SU-DHL-6 (cell line): ENCODE results near the gene BICDL2.

Experiments used
- H2AFZ ChIP-seq: fragments of 200-600 bp; sonication (generic); 2 replicates; pipeline ENCODE4 v1.6.1; 2014; ENCODE audit warnings: low read depth, mild to moderate bottlenecking, moderate library complexity, mixed read lengths, antibody characterized with exemption, low read length; ENCODE audit not compliant: severe bottlenecking
- H3F3A ChIP-seq: fragments of 200-600 bp; shearing (Covaris generic); 2 replicates; pipeline ENCODE4 v1.6.0; 2016; ENCODE audit warnings: antibody characterized with exemption, mild to moderate bottlenecking; ENCODE audit not compliant: insufficient read depth
- H3K27ac ChIP-seq: fragments of 200-600 bp; sonication (generic); 2 replicates; pipeline ENCODE4 v1.5.1; 2016; ENCODE audit warnings: low read depth, mild to moderate bottlenecking, low read length, moderate library complexity, mixed read lengths
- H3K27me3 ChIP-seq: fragments of 200-600 bp; sonication (generic), shearing (Covaris generic); 2 replicates; pipeline ENCODE4 v1.6.0; 2014; ENCODE audit warnings: mild to moderate bottlenecking, low read length
- H3K36me3 ChIP-seq: fragments of 200-600 bp; sonication (generic); 2 replicates; pipeline ENCODE4 v1.6.1; 2014; ENCODE audit warnings: mild to moderate bottlenecking, low read length, mixed read lengths
- H3K4me2 ChIP-seq: fragments of 300-600, 200-600 bp; shearing (Covaris generic), sonication (generic); 2 replicates; pipeline ENCODE4 v1.6.0; 2014; ENCODE audit warnings: low read length, low read depth, mild to moderate bottlenecking; ENCODE audit not compliant: poor library complexity, severe bottlenecking
- H3K4me3 ChIP-seq: fragments of 200-600 bp; sonication (generic); 2 replicates; pipeline ENCODE4 v1.5.1; 2014; ENCODE audit warnings: antibody characterized with exemption, low read length, mild to moderate bottlenecking, mixed read lengths; ENCODE audit not compliant: insufficient read depth, poor library complexity, severe bottlenecking
- H3K79me2 ChIP-seq: fragments of 200-600 bp; sonication (generic); 2 replicates; pipeline ENCODE4 v1.6.1; 2014; ENCODE audit warnings: mild to moderate bottlenecking, low read length, moderate library complexity; ENCODE audit not compliant: insufficient read depth
- H3K9ac ChIP-seq: fragments of 200-600 bp; sonication (generic); 2 replicates; pipeline ENCODE4 v1.7.0; 2014; ENCODE audit warnings: mild to moderate bottlenecking, low read length
- H3K9me2 ChIP-seq: fragments of 200-600 bp; sonication (generic); replicated peaks from 2 replicates; pipeline ENCODE4 v1.6.1; 2014; ENCODE audit warnings: low read length; ENCODE audit not compliant: insufficient read depth
- H3K9me3 ChIP-seq: fragments of 200-600 bp; sonication (generic); 2 replicates; pipeline ENCODE4 v1.6.1; 2014; ENCODE audit warnings: low read length, mixed read lengths; ENCODE audit not compliant: insufficient read depth
- H4K20me1 ChIP-seq: fragments of 200-600 bp; sonication (generic); 2 replicates; pipeline ENCODE4 v1.6.1; 2014; ENCODE audit warnings: low read depth, mild to moderate bottlenecking, antibody characterized with exemption, low read length, moderate library complexity, mixed read lengths
- EZH2phosphoT487 ChIP-seq: fragments of 200-600 bp; sonication (generic), shearing (Covaris generic); conservative IDR thresholded peaks from 2 replicates; pipeline ENCODE4 v1.6.1; 2018; ENCODE audit warnings: mild to moderate bottlenecking, antibody characterized with exemption, low read length, moderate library complexity, mixed read lengths
- TF ChIP-seq, protein P1 (sequence below): fragments of 200-600 bp; sonication (generic); IDR thresholded peaks from one replicate; pipeline ENCODE4 v1.5.1; 2017; ENCODE audit warnings: antibody characterized with exemption, mild to moderate bottlenecking, low read length, moderate library complexity; ENCODE audit not compliant: insufficient read depth, poor library complexity, severe bottlenecking

The BICDL2 gene

GRCh38 chr16:2987833-2988232, 48.9 kb downstream of the BICDL2 start:
- Histone ChIP-seq H2AFZ (no peak overlapping the region), H3K4me2 (no peak overlapping the region), H3K27ac (no peak overlapping the region), H3K9ac (no peak overlapping the region), H3K79me2 (no peaks in the 10 kb centered on the region), H3K4me3 (no peak overlapping the region), H3K9me3 (no peaks in the 10 kb centered on the region), H3F3A (peaks cover 7% of the 10 kb centered on the region), H3K36me3 (no peaks in the 10 kb centered on the region), H4K20me1 (no peaks in the 10 kb centered on the region), H3K9me2 (no peaks in the 10 kb centered on the region), H3K27me3 (no peaks in the 10 kb centered on the region)
- TF ChIP-seq, protein P1, sequence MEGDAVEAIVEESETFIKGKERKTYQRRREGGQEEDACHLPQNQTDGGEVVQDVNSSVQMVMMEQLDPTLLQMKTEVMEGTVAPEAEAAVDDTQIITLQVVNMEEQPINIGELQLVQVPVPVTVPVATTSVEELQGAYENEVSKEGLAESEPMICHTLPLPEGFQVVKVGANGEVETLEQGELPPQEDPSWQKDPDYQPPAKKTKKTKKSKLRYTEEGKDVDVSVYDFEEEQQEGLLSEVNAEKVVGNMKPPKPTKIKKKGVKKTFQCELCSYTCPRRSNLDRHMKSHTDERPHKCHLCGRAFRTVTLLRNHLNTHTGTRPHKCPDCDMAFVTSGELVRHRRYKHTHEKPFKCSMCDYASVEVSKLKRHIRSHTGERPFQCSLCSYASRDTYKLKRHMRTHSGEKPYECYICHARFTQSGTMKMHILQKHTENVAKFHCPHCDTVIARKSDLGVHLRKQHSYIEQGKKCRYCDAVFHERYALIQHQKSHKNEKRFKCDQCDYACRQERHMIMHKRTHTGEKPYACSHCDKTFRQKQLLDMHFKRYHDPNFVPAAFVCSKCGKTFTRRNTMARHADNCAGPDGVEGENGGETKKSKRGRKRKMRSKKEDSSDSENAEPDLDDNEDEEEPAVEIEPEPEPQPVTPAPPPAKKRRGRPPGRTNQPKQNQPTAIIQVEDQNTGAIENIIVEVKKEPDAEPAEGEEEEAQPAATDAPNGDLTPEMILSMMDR = no peak
- TF ChIP-seq EZH2phosphoT487 = no peak

DNA sequence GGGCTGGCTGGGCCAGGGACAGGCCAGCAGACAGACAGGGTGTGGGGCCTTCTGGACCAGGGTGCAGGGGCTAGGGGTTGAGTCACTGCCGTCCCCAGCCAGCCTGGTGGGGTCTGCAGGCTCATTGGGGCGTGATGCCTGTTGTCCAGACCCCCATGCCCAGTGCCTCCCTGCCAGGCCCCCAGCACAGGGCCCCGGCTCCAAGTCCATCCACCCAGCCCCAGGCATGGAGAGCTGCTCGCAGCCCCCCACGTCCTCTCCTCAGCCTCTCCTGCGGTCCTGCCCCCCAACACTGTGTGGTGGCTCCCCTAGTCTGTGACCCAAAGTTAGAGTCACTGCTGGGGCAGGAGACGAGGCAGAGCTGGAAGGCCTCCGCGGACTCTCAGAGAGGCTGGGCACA, 49.5 kb downstream of the BICDL2 start:
- Histone ChIP-seq H3K36me3 (no peaks in the 10 kb centered on the region), H4K20me1 (no peaks in the 10 kb centered on the region), H3K9me2 (no peaks in the 10 kb centered on the region), H3K27me3 (no peaks in the 10 kb centered on the region), H3K4me3 (no peak overlapping the region), H3K9me3 (no peaks in the 10 kb centered on the region), H3K4me2 (no peak overlapping the region), H3K79me2 (no peaks in the 10 kb centered on the region), H3K9ac (no peak overlapping the region), H3F3A (peaks cover 11% of the 10 kb centered on the region), H2AFZ (no peak overlapping the region), H3K27ac (no peak overlapping the region)
- TF ChIP-seq, protein P1 = no peak
- no peak for TF ChIP-seq EZH2phosphoT487

DNA sequence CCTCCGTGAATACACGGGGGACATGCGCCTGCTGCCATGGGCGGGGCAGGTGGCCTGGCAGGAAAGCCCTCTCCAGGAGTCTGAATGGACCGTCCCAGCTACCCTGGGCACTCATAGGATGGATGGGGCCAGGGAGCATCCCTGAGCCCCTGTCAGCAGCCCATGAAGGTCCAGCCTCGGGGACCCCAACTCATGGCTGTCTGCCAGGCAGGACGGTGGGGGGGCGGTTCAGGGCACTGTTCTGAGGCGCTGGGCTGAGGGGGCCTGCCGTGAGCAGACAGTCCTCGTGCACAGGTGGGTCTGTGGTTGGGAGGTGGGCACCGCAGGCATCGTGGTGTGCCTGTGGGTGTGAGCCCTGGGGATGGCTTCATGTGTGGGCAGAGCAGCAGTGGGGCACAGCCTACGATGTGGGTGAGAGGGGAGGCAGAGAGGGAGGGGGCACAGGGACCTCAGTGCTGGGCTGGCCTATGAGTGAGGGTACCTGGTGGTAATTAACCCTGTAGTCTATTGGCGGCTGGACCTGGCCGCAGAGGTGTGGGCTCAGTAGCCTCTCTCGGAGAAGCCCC, 50.0 kb downstream of the BICDL2 start:
- no peaks in the 10 kb centered on the region for H3K9me3 ChIP-seq
- H3K9me2 ChIP-seq = no peaks in the 10 kb centered on the region
- H3K4me2 ChIP-seq = no peak overlapping the region
- no peaks in the 10 kb centered on the region for H3K27me3 ChIP-seq
- no peak overlapping the region for H3K9ac ChIP-seq
- peaks cover 16% of the 10 kb centered on the region for H3F3A ChIP-seq
- H3K4me3 ChIP-seq = no peak overlapping the region
- H4K20me1 ChIP-seq = no peaks in the 10 kb centered on the region
- no peak overlapping the region for H2AFZ ChIP-seq
- TF ChIP-seq, protein P1 = no peak
- TF ChIP-seq EZH2phosphoT487 = no peak
- no peaks in the 10 kb centered on the region for H3K36me3 ChIP-seq
- H3K27ac ChIP-seq = no peak overlapping the region
- H3K79me2 ChIP-seq = no peaks in the 10 kb centered on the region

DNA sequence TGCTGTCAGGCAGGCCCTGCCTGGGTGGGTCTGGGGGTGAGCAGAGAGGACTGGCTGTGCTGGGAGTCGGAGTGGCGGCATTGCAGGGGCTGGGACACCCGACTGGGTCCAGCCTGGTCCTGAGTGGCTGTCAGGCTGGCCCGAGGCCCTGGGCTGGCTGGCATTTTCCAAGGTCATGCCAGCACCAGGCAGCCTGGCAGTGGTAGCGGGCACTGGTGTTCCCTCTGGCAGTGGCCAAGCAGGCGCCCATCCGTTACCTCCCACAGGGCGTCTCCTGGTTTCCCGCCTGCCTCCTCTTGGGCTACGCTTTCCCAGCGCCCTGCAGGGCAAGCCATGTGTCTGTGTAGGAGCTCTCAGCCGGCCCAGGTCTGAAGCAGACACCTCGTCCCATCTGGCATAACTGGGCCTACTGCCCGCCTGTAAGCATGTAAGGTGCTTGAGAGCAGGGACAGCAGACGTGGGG, 50.8 kb downstream of the BICDL2 start:
- Histone ChIP-seq H3K4me3 (no peak overlapping the region), H3K27me3 (no peaks in the 10 kb centered on the region), H3K9me2 (no peaks in the 10 kb centered on the region), H2AFZ (no peak overlapping the region), H3K4me2 (no peak overlapping the region), H3F3A (peaks cover 18% of the 10 kb centered on the region), H3K9me3 (no peaks in the 10 kb centered on the region), H3K27ac (no peak overlapping the region), H4K20me1 (no peaks in the 10 kb centered on the region), H3K9ac (no peak overlapping the region), H3K79me2 (no peaks in the 10 kb centered on the region), H3K36me3 (no peaks in the 10 kb centered on the region)
- TF ChIP-seq, protein P1 = no peak
- TF ChIP-seq EZH2phosphoT487 = no peak
